ENCODE data around the gene MSANTD1.

- TF ChIP-seq EP300 (IDR thresholded peaks at IDR 0.05; ENCODE audit: low read depth) (no peak), CTCF (IDR thresholded peaks at IDR 0.05) (no peak), POLR2A (IDR thresholded peaks at IDR 0.05) (no peak), POLR2AphosphoS5 (IDR thresholded peaks at IDR 0.05) (no peak)
These were observed 36.8 kb downstream of the MSANTD1 start for GRCh38 chr4:3285558-3286334.
